NCI-H774 (cell line): Measurements from ENCODE around the gene DHX8.

Experiments
- DNase-seq: peaks from one replicate; lab custom pipeline; 2025; lab: John Stamatoyannopoulos, UW

DHX8 gene

DNA sequence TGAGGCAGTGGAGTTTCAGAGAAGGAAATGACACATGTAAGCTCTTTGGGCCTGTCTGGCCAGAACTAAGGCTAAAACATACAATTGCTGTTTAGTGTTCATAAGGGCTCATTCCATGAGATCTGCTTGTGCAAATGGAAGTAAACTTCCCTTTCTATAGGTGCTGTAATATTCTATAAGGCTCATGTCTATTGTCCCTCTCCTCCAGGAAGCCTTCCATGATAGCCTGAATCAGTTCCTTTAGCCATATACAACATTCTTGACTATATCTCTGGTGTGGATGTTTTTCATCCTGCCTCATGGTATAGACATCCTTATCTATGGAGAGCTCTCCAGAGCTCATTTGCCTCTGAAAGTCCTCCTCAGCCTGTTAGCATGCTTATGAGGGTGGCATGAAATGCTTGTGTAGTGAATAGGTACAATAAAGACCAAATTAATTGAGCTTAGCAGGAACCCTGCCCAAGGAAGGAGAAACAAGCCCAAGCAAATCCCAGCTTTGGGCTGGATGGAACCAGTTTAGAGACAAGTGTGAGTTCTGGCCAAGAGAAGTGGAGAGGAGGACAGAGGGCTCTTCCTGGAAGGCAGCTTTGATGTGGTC, 64.0 kb downstream of the DHX8 start:
- no peak for DNase-seq

- no peak for DNase-seq
These were observed 65.1 kb downstream of the DHX8 start for GRCh38 chr17:43548689-43549379.

- DNase-seq: no peak
These were observed 65.7 kb downstream of the DHX8 start for GRCh38 chr17:43549496-43549895.

- no peak for DNase-seq
These were observed 67.0 kb downstream of the DHX8 start for GRCh38 chr17:43550754-43551153.

GRCh38 chr17:43552229-43552837, 68.6 kb downstream of the DHX8 start:
- no peak for DNase-seq

DNA sequence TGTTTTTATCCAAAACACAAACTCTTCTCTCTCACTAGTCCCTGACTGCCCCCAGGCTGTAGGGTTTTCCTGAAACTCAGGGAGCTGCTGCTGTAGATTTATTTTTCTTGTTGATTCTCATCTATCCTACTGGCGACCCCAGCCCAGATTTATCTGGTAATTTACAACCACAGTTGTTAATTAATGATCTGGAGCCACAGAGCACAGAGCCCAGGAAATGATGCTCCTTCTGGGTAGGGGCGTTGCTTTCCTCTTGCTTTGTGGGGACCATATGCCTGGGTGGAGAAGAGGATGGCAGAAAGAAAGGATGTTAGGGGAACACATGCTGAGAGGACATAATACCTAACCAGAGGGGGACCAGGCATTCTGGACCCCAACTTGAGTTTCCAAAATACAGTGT, 69.8 kb downstream of the DHX8 start:
- DNase-seq: no peak

GRCh38 chr17:43554857-43555256, 71.1 kb downstream of the DHX8 start:
- no peak for DNase-seq

GRCh38 chr17:43556292-43556691, 72.5 kb downstream of the DHX8 start:
- no peak for DNase-seq

- DNase-seq: no peak
These were observed 75.0 kb downstream of the DHX8 start for GRCh38 chr17:43558805-43559160.

DNA sequence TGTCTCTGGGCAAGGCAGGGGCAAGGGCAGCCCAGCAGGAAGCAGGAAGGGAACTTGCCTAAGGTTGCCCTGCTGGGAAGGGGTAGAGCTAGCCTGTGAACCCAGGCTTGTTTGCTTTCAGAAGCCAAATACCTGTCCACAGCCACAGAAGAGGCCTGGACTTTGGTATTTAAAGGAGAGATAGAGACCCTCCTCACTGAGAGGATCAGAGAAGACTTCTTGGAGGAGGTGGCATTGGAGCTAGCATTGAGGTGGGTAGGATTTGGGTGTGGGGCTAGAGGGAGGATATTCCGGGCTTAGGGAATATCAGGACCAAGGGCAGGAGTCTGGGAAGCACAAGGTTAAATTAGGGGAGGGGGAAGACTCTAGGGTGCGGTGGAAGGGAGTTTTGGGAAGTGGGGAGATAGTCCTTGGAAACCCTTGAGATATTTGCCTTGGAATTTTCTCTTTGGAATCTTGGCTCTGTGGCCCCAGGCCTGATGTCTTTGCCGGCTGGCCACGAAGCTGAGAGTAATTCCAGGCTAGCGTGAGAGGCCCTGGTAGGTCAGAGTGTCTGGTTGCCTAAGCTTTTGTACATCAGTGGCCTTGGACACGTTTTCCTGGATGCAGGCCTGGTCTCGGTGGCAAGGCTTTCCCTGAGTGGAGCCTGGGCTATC, 75.5 kb downstream of the DHX8 start:
- DNase-seq: no peak

DNA sequence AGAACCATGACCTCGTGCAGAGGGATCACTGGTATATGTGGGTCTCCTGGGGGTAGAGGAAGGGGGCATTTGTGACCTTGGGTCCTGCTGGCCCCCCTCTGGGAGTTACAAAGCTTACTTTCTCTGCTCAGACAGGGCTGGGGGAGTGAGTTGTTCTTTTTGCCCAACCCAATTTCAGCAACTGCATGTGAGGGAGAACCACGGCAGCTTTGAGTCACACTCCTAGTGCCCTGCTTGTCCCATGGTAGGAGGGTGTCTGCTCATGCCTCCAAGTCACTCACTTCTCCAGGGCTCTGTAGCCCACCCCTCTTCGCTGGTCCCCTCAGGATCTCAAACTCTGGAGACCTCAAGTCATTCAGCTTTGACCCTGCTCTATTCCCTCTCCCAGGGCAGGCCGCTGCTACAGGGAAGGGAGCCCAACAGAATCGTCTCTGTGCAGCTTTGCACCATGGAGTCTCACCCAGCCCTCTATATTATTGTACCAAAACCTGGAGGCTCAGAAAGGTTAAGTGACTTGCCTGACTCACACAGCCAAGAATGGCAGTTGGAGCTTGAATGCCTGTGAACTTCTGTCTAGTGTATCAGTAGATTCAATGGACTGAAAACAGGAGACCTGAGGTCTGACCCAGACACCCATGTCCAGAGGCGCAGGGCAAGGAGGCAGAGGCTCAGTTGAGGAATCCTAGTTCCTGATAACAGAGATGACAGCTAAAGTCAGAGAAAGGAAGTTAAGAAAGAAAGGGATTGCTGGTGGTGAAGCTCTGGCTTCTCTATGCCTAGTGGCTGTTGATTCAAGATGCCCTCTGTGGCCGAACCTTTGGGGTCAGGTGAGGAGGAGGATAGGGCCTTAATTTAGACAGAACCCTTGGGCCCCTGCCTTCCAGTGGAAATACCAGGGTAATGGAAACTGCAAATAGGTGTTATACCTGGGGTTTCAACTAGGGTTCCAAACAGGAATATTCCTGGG, 77.0 kb downstream of the DHX8 start:
- no peak for DNase-seq

DNA sequence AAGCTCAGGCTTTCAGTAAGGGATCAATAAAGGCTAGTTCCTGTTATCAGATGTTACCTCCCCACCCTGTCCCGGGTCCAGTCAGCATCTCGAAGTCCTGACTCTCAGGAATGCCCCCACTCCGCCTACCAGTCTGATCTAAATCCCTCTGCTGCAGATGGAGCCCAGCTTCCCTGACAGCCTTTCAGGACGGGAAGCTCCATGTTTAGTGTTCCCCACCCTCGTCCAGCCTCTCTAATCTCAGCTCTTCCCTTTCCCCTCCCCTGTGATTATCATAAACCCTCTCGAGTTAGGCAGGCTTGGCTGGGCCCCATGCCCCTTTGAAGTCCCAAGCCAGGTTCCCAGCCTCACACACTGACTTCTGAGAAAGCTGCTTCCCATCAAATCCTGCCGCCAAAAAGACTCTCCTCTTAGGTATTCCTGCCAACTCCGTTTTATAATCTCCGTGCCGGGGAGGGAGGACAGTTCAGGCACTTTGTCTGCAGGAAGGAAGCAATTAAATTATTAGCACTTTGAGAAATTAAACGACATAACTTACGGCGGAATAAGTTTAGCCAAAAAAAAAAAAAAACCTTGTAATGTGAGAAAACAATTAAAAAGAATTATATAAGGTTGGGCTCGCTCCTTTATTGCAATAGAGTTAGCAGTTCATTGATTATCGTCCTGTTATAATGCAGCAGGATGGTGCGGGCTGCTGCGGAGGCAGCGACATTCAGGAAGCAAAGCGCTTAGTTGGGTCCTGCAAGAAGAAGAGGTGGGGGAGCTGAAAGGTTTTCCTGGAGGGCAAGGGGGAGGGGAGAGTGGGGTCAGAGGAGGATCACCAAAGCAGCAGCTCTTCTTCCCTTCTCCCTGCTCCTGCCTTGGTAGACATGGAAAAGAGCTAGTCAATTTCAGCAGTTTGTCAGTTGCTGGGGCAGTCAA, 79.2 kb downstream of the DHX8 start:
- no peak for DNase-seq

DNA sequence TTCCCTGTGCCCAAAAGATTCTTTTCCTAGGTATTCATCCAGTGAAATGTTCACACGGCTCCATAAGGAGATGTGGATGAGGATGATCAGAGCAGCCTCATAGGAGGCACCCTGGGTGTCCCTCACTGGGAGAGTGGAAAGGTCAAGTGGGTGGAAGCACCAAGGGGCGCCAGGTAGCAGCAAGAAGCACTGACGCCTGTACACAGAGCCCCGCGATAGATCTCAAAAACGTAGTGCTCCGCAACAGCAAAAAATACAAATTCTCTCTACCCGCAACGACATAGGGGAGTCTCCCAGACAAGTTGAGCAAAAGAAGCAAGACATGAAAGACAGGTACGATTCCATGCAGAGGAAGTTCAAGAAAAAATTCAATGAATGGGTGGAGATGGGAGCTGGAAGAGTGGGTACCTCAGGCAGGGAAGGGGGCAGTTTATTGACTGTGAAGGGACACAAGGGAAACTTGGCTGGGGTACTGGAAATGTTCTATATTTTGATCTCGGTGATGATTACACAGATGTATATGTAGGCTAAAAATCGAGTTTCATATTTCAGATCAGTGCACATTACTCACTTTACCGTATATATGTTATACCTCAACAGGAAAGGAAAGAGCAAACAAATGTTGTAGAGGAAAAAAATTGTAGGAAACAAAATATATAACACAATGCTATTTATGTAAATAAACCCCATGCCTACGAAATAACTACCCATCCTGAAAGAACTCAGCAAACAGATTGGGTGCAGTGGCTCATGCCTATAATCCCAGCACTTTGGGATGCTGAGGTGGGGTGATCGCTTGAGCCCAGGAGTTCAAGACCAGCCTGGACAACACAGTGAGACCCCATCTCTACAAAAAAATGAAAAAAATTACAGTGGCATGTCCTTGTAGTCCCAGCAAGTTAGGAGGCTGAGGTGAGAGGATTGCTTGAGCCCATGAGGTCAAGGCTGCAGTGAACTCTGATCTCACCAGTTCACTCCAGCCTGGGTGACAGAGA, 80.1 kb downstream of the DHX8 start:
- DNase-seq: no peak

GRCh38 chr17:43568506-43569082, 84.8 kb downstream of the DHX8 start:
- DNase-seq: no peak

- no peak for DNase-seq
These were observed 86.7 kb downstream of the DHX8 start for GRCh38 chr17:43570518-43570928.

- no peak for DNase-seq
These were observed 88.7 kb downstream of the DHX8 start for GRCh38 chr17:43572368-43572980.

DNA sequence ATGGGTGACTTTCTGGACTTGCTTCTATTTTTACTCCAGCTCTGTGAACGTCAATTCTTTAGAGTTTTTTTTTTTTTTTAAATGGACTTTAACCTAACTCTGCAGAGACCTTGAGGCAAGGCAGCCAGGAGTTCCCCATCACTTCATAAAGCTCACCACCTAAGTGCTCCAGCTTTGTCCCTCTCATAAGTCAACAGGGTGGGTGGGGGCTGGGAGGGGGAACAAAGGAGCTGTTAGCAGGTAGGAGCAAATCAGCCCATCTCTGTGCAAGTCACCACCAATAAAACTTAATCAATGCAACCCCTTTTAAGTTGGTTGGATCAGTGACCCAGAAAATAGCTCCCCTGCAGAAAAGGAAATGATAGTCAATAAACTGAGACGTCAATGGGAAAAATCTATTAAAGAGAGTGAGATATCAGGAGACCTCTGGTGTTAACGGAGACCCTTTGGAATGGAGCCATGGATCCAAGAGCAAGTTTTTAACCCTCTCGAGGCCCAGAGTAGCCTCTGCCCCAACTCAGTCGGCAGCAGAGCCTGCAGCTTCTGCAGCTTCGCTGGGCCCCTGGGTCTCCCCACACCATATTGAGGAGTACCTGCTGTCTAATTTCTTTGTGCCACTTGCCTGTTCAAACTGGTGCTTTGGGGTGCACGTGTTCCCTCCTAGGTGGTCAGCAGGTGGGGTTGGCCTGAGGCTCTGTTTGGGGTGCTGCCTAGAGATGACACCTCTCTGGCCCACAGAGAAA, 90.0 kb downstream of the DHX8 start:
- DNase-seq: no peak

DNA sequence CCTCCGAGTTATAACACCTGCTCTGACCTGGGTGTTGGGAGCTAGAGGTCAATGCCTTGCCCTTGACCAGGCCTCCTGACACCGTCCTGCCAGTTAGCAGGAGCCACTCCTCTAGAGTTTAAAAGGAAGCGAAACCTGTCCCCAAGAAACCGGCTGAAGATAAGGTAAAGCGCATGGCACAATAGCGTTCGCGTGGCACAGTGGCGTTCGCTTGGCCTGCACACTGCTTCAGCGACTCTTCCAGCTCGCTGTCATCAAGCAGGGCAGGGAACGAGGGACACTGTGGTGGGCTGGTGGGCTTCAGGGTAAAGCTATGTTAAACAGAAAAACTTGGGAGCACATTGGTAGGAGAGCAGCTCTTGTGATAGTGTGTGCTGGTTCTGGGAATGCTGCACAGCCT, 90.6 kb downstream of the DHX8 start:
- no peak for DNase-seq
